GM12878 (cell line): Measurements from ENCODE around the gene PPP1R27. TPM values are rescaled to one million over a fixed set of nuclear protein-coding genes. Genes with fewer than 3 reads are reported as not detected.
A peak's percentile ranks its signal among the peaks of the same experiment; 100 is the strongest.

Source experiments
- ATF2 ChIP-seq: IDR thresholded peaks from 2 replicates; pipeline ENCODE4 v1.6.1; 2012; ENCODE audit warnings: low read length, inconsistent platforms
- BCL11A ChIP-seq: IDR thresholded peaks from 2 replicates; pipeline ENCODE4 v1.6.1; 2011; ENCODE audit warnings: low read depth, low read length
- CUX1 ChIP-seq: IDR thresholded peaks from 2 replicates; pipeline ENCODE4 v1.6.1; 2012; ENCODE audit warnings: improper control_type of control experiment, low read depth, low read length; ENCODE audit not compliant: insufficient replicate concordance
- FOS ChIP-seq: IDR thresholded peaks from 3 replicates; pipeline ENCODE4 v1.6.1; 2011; ENCODE audit warnings: borderline replicate concordance; ENCODE audit not compliant: insufficient read length; ENCODE audit errors: extremely low read depth
- GATAD2B ChIP-seq: fragments of 450-650 bp; conservative IDR thresholded peaks from 2 replicates; pipeline ENCODE4 v1.6.1; 2017; ENCODE audit warnings: low read depth, mild to moderate bottlenecking, moderate library complexity
- HDAC6 ChIP-seq: fragments of 200-600 bp; sonication (generic); IDR thresholded peaks from one replicate; pipeline ENCODE4 v1.8.0; 2017; ENCODE audit warnings: antibody characterized with exemption; ENCODE audit not compliant: unreplicated experiment
- KAT2A ChIP-seq: conservative IDR thresholded peaks from 2 replicates; pipeline ENCODE4 v1.6.1; 2011; ENCODE audit warnings: low read depth, low read length; ENCODE audit not compliant: control insufficient read depth
- KDM1A ChIP-seq: fragments of 200-600 bp; sonication (generic); IDR thresholded peaks from 2 replicates; pipeline ENCODE4 v1.6.1; 2016; ENCODE audit warnings: borderline replicate concordance
- MXI1 ChIP-seq: fragments of 150-350 bp; IDR thresholded peaks from 2 replicates; pipeline ENCODE4 v1.6.1; 2011; ENCODE audit warnings: low read depth, mild to moderate bottlenecking, inconsistent platforms, low read length, improper control_type of control experiment
- MYC ChIP-seq: IDR thresholded peaks from 2 replicates; pipeline ENCODE4 v1.6.1; 2011; ENCODE audit warnings: mild to moderate bottlenecking, low read length, moderate library complexity, inconsistent platforms; ENCODE audit not compliant: insufficient read depth, insufficient replicate concordance, insufficient read length, severe bottlenecking
- NFYA ChIP-seq: IDR thresholded peaks from 2 replicates; pipeline ENCODE4 v1.6.1; 2011; ENCODE audit warnings: low read depth, mild to moderate bottlenecking, low read length, improper control_type of control experiment, borderline replicate concordance
- NKRF ChIP-seq: fragments of 450-650 bp; conservative IDR thresholded peaks from 2 replicates; pipeline ENCODE4 v1.6.1; 2017; ENCODE audit warnings: mild to moderate bottlenecking, moderate library complexity
- PAX8 ChIP-seq: fragments of 450-650 bp; IDR thresholded peaks from 2 replicates; pipeline ENCODE4 v1.6.1; 2017; ENCODE audit warnings: mild to moderate bottlenecking, moderate library complexity
- RAD51 ChIP-seq: fragments of 450-650 bp; IDR thresholded peaks from 2 replicates; pipeline ENCODE4 v1.6.1; 2016; ENCODE audit warnings: moderate library complexity, mild to moderate bottlenecking, inconsistent platforms
- RB1 ChIP-seq: fragments of 450-650 bp; formaldehyde crosslinking; IDR thresholded peaks from 2 replicates; pipeline ENCODE4 v1.6.1; 2017; ENCODE audit warnings: mild to moderate bottlenecking, borderline replicate concordance
- SIN3A ChIP-seq: IDR thresholded peaks from 2 replicates; pipeline ENCODE4 v1.6.1; 2012; ENCODE audit warnings: low read depth, low read length, improper control_type of control experiment
- SMAD5 ChIP-seq: IDR thresholded peaks from 2 replicates; pipeline ENCODE4 v1.6.1; 2016; ENCODE audit warnings: antibody characterized with exemption, low read depth
- SMC3 ChIP-seq: IDR thresholded peaks from 2 replicates; pipeline ENCODE4 v1.6.1; 2011; ENCODE audit warnings: low read length, improper control_type of control experiment, borderline replicate concordance
- TBL1XR1 ChIP-seq: IDR thresholded peaks from 2 replicates; pipeline ENCODE4 v1.6.1; 2012; ENCODE audit warnings: low read depth, low read length, improper control_type of control experiment
- TCF7 ChIP-seq: IDR thresholded peaks from 2 replicates; pipeline ENCODE4 v1.6.1; 2014; ENCODE audit warnings: antibody characterized with exemption, borderline replicate concordance
- polyA plus RNA-seq, 11 experiments: library from polyadenylated mRNA; depleted of rRNA in 4 of 11; unstranded in 6 of 11; stranded (reverse) in 5 of 11; fragments of >200 nt; fragmentation: Nextera tagmentation in 4 of 11; fragmentation: Illumina TruSeq in 1 of 11; extraction: Ambion mirVana in 4 of 11; extraction: Trizol in 1 of 11; gene quantifications; 1 replicate in 1 of 11; 2 replicates in 10 of 11; pipeline versions ENCODE4 v1.2.1 to v1.2.3, GENCODE V29; 2011 to 2016; ENCODE audit warnings: inconsistent platforms in 2 of 11, missing spikeins in 2 of 11, low read depth in 1 of 11
- total RNA-seq, 4 experiments: library from RNA; depleted of rRNA in 3 of 4; stranded (reverse); fragments of >200 nt in 3 of 4; fragmentation: Illumina TruSeq in 1 of 4; extraction: Trizol in 1 of 4; gene quantifications; 2 replicates each; pipeline versions ENCODE4 v1.2.1 to v1.2.3, GENCODE V29; 2013 to 2021

The PPP1R27 gene
- total and polyA plus RNA-seq, 10 of the 15 experiments (the other 5 are each of a cell fraction or from before 2014, with no cell fraction given), result 0.17 to 1.6 (median 0.49) TPM; not detected in 3

GRCh38 chr17:81859906-81860755, 25.3 kb upstream of the PPP1R27 start, which contains the start of gene P4HB (continued):
- TF ChIP-seq MXI1, result no peak; the same call in 1 of the 2 replicates
- no peak for TF ChIP-seq TCF7
- no peak for TF ChIP-seq PAX8
- no peak for TF ChIP-seq NFYA
- peak; percentile 83 for TF ChIP-seq GATAD2B
- no peak for TF ChIP-seq TBL1XR1
- TF ChIP-seq NKRF, result peak; percentile 97
- no peak for TF ChIP-seq BCL11A
- TF ChIP-seq SMAD5, result peak; percentile 68; the same call in 1 of the 2 replicates
- TF ChIP-seq SMC3, result no peak
- no peak for TF ChIP-seq ATF2
- peak; percentile 81 for TF ChIP-seq HDAC6
- peak; percentile 75 for TF ChIP-seq SIN3A
- no peak for TF ChIP-seq RAD51
- TF ChIP-seq MYC, result peak; percentile 57
- TF ChIP-seq FOS, result no peak
- no peak for TF ChIP-seq CUX1
- no peak for TF ChIP-seq KDM1A
- no peak for TF ChIP-seq KAT2A
- peak; percentile 91; the same call in 1 of the 2 replicates for TF ChIP-seq RB1
